OCI-M2 (cell line): Measurements from ENCODE around the gene FAM3C.
"Not testable (repeated sequence)": the region's sequence is repeated elsewhere in the genome, so short reads cannot be mapped to it uniquely, and the experiment has no call there.

Source experiments
- DNase-seq: peaks from one replicate; lab custom pipeline; 2025; ENCODE audit not compliant: unreplicated experiment; lab: John Stamatoyannopoulos, UW

The FAM3C gene

GRCh38 chr7:121334376-121334775 is 61.7 kb downstream of the FAM3C start:
- no peak for DNase-seq

- no peak for DNase-seq
Measured at GRCh38 chr7:121331574-121331973, 64.5 kb downstream of the FAM3C start.

- no peak for DNase-seq
Measured at GRCh38 chr7:121331048-121331447, 65.1 kb downstream of the FAM3C start.

- no peak for DNase-seq
Measured at GRCh38 chr7:121330053-121330833, 65.9 kb downstream of the FAM3C start.

- no peak for DNase-seq
Measured at GRCh38 chr7:121329191-121330052, 66.7 kb downstream of the FAM3C start.

- no peak for DNase-seq
Measured at GRCh38 chr7:121328508-121329190, 67.5 kb downstream of the FAM3C start, which contains the start of gene WNT16. Gene WNT16, plus strand, starts transcription at chr7:121329000. Its CDS starts 293 bp downstream, at chr7:121329293.

- DNase-seq = no peak
Measured at GRCh38 chr7:121327671-121328070, 68.4 kb downstream of the FAM3C start.

GRCh38 chr7:121323515-121324302 is 72.4 kb downstream of the FAM3C start:
- no peak for DNase-seq

- no peak for DNase-seq
Measured at GRCh38 chr7:121322460-121322859, 73.6 kb downstream of the FAM3C start.

GRCh38 chr7:121315170-121315569 is 80.9 kb downstream of the FAM3C start:
- not testable (repeated sequence) for DNase-seq

GRCh38 chr7:121313793-121314676 is 82.1 kb downstream of the FAM3C start:
- no peak for DNase-seq

- DNase-seq = no peak
Measured at GRCh38 chr7:121313220-121313792, 82.8 kb downstream of the FAM3C start.

- no peak for DNase-seq
Measured at GRCh38 chr7:121307021-121307574, 89.0 kb downstream of the FAM3C start.

GRCh38 chr7:121306565-121306964 is 89.5 kb downstream of the FAM3C start:
- DNase-seq = no peak

GRCh38 chr7:121305109-121305508 is 91.0 kb downstream of the FAM3C start:
- no peak for DNase-seq

- no peak for DNase-seq
Measured at GRCh38 chr7:121304102-121304658, 91.9 kb downstream of the FAM3C start.

- no peak for DNase-seq
Measured at GRCh38 chr7:121303422-121304101, 92.5 kb downstream of the FAM3C start.

- DNase-seq = no peak
Measured at GRCh38 chr7:121302214-121302745, 93.8 kb downstream of the FAM3C start.
